ENCODE measurements around the gene UST. TPM values are rescaled to one million over a fixed set of nuclear protein-coding genes. Genes with fewer than 3 reads are reported as not detected.

UST gene
- total RNA-seq, 1 donor from 2014 or later: 33.3 TPM

DNA sequence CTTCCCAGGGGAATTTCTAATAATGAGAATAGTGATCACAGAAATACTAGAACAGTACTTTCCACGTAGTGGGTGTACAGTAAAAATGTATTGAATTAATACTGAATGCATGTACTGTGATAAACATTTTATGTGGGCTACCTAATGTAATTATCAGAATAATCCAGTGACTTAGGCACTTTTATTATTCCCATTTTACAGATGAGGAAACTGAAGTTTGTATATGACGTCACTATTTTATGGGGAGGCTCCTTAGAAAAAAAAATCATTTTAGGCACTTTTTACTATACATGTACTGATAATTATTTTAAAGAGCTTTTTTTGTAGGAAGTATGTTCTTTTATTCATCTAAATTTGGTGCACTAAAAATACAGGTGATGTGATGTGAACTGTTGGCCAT is 295.1 kb downstream of the UST start:
- Histone ChIP-seq H3K4me3 (no peak overlapping the region), H3K4me1 (peaks cover 9% of the 10 kb centered on the region), H3K27me3 (no peaks in the 10 kb centered on the region), H4K20me1 (ENCODE audit: low read depth) (no peaks in the 10 kb centered on the region), H3F3A (ENCODE audit: low read depth) (peaks cover 3% of the 10 kb centered on the region), H3K27ac (no peak overlapping the region), H3K9me3 (ENCODE audit: low read depth) (no peaks in the 10 kb centered on the region), H2AFZ (replicated peaks) (no peak overlapping the region), H3K4me2 (no peak overlapping the region), H3K36me3 (no peaks in the 10 kb centered on the region), H3K9ac (no peak overlapping the region), H3K79me2 (ENCODE audit: low read depth) (no peaks in the 10 kb centered on the region)
- no peak overlapping the region for H3K4me3 Mint-ChIP-seq
- DNase-seq (ENCODE audit: low spot score): no peak
- no peaks in the 10 kb centered on the region for H3K9me3 Mint-ChIP-seq
- H3K27me3 Mint-ChIP-seq (ENCODE audit: insufficient read depth, low read depth): no peaks in the 10 kb centered on the region
- H3K4me1 Mint-ChIP-seq: peaks cover 18% of the 10 kb centered on the region
- H3K36me3 Mint-ChIP-seq: peaks cover 26% of the 10 kb centered on the region
- no peak overlapping the region for H3K27ac Mint-ChIP-seq
- no peak for TF ChIP-seq CTCF (IDR thresholded peaks at IDR 0.05)
- TF ChIP-seq EZH2phosphoT487 (IDR thresholded peaks at IDR 0.05): no peak

- peak; percentile 52 for DNase-seq (ENCODE audit: low spot score)
- no peaks in the 10 kb centered on the region for H3K9me3 Mint-ChIP-seq
- Histone ChIP-seq H3K79me2 (ENCODE audit: low read depth) (no peaks in the 10 kb centered on the region), H3K9me3 (ENCODE audit: low read depth) (no peaks in the 10 kb centered on the region), H3K4me2 (no peak overlapping the region), H3K27ac (no peak overlapping the region), H3K36me3 (no peaks in the 10 kb centered on the region), H2AFZ (replicated peaks) (no peak overlapping the region), H3K9ac (no peak overlapping the region), H3K27me3 (no peaks in the 10 kb centered on the region), H3F3A (ENCODE audit: low read depth) (no peaks in the 10 kb centered on the region), H3K4me3 (no peak overlapping the region), H3K4me1 (no peaks in the 10 kb centered on the region), H4K20me1 (ENCODE audit: low read depth) (no peaks in the 10 kb centered on the region)
- TF ChIP-seq CTCF (IDR thresholded peaks at IDR 0.05) (peak; percentile 52), EZH2 (IDR thresholded peaks at IDR 0.05) (no peak)
- peaks cover 1% of the 10 kb centered on the region for H3K27me3 Mint-ChIP-seq (ENCODE audit: insufficient read depth, low read depth)
- H3K4me3 Mint-ChIP-seq: no peak overlapping the region
- peaks cover 23% of the 10 kb centered on the region for H3K36me3 Mint-ChIP-seq
- H3K4me1 Mint-ChIP-seq: peaks cover 5% of the 10 kb centered on the region
- no peak overlapping the region for H3K27ac Mint-ChIP-seq
These were observed 296.8 kb downstream of the UST start for GRCh38 chr6:149043476-149044130.

- H3K4me3 ChIP-seq: no peak overlapping the region
- no peaks in the 10 kb centered on the region for H4K20me1 ChIP-seq (ENCODE audit: low read depth)
- H3K9me3 ChIP-seq (ENCODE audit: low read depth): no peaks in the 10 kb centered on the region
- H3K79me2 ChIP-seq (ENCODE audit: low read depth): no peaks in the 10 kb centered on the region
- Mint-ChIP-seq H3K27ac (no peak overlapping the region), H3K9me3 (no peaks in the 10 kb centered on the region), H3K4me1 (peaks cover 5% of the 10 kb centered on the region), H3K4me3 (no peak overlapping the region), H3K27me3 (ENCODE audit: insufficient read depth, low read depth) (peaks cover 3% of the 10 kb centered on the region), H3K36me3 (peaks cover 25% of the 10 kb centered on the region)
- H3K36me3 ChIP-seq: no peaks in the 10 kb centered on the region
- no peaks in the 10 kb centered on the region for H3K27me3 ChIP-seq
- no peaks in the 10 kb centered on the region for H3F3A ChIP-seq (ENCODE audit: low read depth)
- no peaks in the 10 kb centered on the region for H3K4me1 ChIP-seq
- no peak overlapping the region for H3K27ac ChIP-seq
- no peak overlapping the region for H2AFZ ChIP-seq (replicated peaks)
- no peak overlapping the region for H3K4me2 ChIP-seq
- H3K9ac ChIP-seq: no peak overlapping the region
- TF ChIP-seq EZH2 (IDR thresholded peaks at IDR 0.05) (no peak), EZH2phosphoT487 (IDR thresholded peaks at IDR 0.05) (no peak), CTCF (IDR thresholded peaks at IDR 0.05) (no peak)
- no peak for DNase-seq (ENCODE audit: low spot score)
These were observed 297.7 kb downstream of the UST start for GRCh38 chr6:149044528-149044927.
